ENCODE measurements around the gene NUDCD2.
A peak's percentile ranks its signal among the peaks of the same experiment; 100 is the strongest.
"Not testable (repeated sequence)": the region's sequence is repeated elsewhere in the genome, so short reads cannot be mapped to it uniquely, and the experiment has no call there.

The NUDCD2 gene

GRCh38 chr5:163415673-163416072, 44.2 kb downstream of the NUDCD2 start:
- DNase-seq: not testable (repeated sequence)

GRCh38 chr5:163410505-163410904, 49.4 kb downstream of the NUDCD2 start:
- no peak for DNase-seq

GRCh38 chr5:163409384-163409783, 50.5 kb downstream of the NUDCD2 start:
- DNase-seq: no peak

- DNase-seq: peak; percentile 47 to 48
Observed at GRCh38 chr5:163408311-163408923, 51.5 kb downstream of the NUDCD2 start.

- no peak for DNase-seq
Observed at GRCh38 chr5:163407034-163407655, 52.8 kb downstream of the NUDCD2 start.

- no peak for DNase-seq
Observed at GRCh38 chr5:163404364-163405173, 55.3 kb downstream of the NUDCD2 start.

- no peak for DNase-seq
Observed at GRCh38 chr5:163402007-163402406, 57.9 kb downstream of the NUDCD2 start.

GRCh38 chr5:163401271-163401670, 58.6 kb downstream of the NUDCD2 start:
- DNase-seq: no peak

- no peak for DNase-seq
Observed at GRCh38 chr5:163399923-163400322, 60.0 kb downstream of the NUDCD2 start.

- no peak for DNase-seq
Observed at GRCh38 chr5:163397354-163397753, 62.5 kb downstream of the NUDCD2 start.

GRCh38 chr5:163396818-163397340, 63.0 kb downstream of the NUDCD2 start:
- not testable (repeated sequence) for DNase-seq
